GM19043 (cell line): ENCODE measurements around the gene HSPBP1.
"Not testable (repeated sequence)": the region's sequence is repeated elsewhere in the genome, so short reads cannot be mapped to it uniquely, and the experiment has no call there.

Experiments
- ATAC-seq: cut with Tn5 transposase; IDR thresholded peaks from one replicate; pipeline ENCODE4 v1.9.1; 2021; ENCODE audit warnings: low read depth; ENCODE audit not compliant: unreplicated experiment

The HSPBP1 gene

DNA sequence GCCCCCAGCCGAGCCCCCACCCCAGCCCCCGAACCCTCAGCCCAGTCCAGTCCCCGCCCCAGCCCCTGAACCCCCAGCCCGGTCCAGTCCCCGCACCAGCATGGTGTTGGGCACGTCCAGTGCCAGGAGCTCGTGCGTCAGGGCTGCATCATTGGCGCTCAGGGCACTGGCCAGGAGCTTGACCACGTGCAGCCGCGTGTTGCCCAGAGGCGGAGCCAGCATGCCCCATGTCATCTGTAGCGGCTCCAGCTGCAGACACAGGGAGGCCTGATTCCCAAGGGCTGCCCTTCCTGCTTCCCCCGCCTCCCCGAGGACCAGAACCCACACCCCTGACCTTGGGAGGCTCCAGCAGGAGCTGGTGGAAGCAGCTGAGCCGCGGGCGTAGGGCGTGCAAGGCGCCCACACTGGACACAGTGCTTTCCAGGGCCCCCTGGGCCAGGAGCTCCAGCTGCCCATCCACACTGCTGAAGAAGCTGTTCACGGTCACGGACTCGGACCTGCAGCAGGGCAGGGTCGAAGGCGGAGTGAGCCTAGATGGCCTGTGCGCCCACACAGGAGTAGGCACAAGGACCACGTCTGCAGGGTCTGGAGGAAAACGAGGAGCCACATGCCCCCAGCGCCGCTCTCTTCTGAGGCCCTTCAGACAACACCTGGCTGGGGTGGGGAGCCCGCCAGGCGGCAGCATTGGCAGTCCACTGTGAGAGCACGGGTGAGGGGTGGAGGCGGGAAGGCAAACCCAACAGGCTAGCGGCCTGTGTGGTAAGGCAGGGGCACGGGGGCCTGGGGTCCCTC is 38.6 kb downstream of the HSPBP1 start:
- ATAC-seq = no peak

GRCh38 chr19:55240713-55241020 is 39.2 kb downstream of the HSPBP1 start:
- ATAC-seq = no peak

DNA sequence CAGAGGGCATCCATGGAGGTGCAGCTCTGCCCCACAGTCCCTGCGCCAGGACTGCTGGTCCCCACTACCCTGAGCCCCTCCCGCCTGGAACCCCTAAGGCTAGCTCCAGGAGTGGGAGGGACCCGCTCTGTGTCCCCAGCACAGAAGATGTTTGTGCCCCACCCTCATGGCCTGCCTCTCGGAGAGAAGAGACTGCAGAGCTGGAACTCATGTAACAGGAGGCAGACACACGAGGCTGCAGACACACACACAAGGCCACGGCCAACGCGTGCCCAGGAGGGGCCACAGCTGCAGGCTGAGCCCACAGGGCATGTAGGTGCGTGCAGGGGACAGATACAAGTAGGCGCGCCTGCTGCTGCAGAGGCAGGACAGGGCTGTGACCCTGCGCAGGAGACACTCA is 40.9 kb downstream of the HSPBP1 start:
- no peak for ATAC-seq

- no peak for ATAC-seq
These were observed 41.9 kb downstream of the HSPBP1 start for GRCh38 chr19:55238030-55238429.

GRCh38 chr19:55232986-55233385 is 46.9 kb downstream of the HSPBP1 start:
- ATAC-seq = no peak

DNA sequence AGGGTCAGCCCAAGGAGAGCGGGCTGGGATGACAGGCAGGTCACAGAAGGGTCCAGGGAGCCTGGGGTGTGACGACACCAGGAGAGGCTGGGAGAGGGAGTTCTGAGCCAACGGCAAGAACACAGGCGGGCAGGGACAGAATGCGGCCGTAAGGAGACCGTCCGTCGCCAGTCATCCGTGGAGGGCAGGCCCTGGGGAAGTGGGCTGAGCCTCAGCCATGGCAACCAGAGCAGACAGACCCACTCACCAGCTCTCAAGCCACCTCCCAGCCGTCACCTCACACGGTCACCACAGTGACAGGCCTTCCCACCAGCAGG is 47.7 kb downstream of the HSPBP1 start:
- no peak for ATAC-seq

DNA sequence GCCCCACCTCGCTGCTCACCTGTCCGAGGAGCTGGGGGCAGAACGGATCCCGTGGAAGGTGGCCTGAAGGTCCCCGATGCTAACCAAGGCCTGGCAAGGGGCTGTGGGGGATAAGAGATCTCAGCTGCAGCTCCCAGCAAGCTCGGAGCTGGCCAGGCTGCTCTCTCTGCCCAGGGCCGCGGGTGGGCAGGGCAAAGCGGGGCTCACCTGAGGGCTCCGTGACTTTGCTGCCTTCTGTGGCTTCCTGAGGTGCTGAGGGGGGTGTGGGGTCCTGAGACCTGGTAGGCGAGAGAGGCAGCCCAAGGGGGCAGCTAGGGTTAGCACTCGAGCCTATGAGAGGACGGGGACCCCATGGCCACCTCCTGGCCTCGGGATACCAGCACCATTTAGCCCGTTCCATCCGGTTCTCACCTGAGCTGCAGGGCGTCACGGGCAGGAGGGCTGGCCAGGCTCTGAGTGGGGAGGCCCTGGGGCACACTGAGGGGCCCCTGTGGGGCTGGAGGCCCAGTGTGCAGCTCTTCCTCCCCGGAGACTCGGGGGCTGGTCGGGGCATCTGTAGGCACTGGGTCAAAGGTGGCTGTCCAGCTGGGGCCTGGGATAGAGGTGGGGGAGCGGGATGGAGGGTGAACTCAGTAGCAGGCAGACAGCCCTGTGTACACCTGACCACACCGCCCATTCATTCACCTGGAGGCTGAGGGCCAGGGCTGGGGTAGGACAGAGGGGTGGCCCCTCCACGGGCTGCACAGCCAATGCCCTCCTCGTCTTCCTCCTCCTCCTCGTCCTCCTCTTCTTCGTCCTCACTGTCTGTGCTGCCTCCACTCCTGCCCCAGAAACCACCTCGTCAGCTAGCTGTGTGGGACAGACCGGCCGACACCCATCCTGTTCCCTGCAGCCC is 48.3 kb downstream of the HSPBP1 start:
- ATAC-seq = no peak

DNA sequence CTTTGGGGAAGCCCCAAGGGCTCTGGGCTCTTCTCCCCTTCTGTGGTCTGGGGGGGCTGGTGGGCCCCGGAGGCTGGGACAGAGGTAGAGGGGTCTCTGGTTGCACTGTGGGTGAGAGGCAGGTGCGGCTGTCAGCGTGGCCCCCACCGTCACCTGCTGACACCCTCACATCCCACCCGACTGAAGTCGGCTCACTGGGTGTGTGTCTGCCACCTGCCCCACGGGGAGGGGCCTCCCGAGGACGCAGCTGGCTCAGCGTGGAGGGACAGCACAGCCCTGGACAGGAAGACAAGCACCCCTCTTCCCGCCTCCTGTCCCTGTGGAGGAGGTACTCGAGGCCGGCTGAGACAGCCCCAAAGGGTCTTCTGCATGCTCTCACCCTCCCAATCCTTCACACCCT is 49.1 kb downstream of the HSPBP1 start:
- ATAC-seq = no peak

- no peak for ATAC-seq
These were observed 49.6 kb downstream of the HSPBP1 start for GRCh38 chr19:55230329-55230728.

GRCh38 chr19:55229789-55230182 is 50.1 kb downstream of the HSPBP1 start:
- no peak for ATAC-seq

GRCh38 chr19:55229145-55229788 is 50.6 kb downstream of the HSPBP1 start:
- no peak for ATAC-seq

GRCh38 chr19:55228403-55229031 is 51.4 kb downstream of the HSPBP1 start, which contains the start of gene TMEM86B:
TMEM86B (minus strand) TSS chr19:55228763; CDS start chr19:55228741, 22 bp downstream.
- ATAC-seq = no peak

- ATAC-seq = no peak
These were observed 51.9 kb downstream of the HSPBP1 start for GRCh38 chr19:55228015-55228391.

DNA sequence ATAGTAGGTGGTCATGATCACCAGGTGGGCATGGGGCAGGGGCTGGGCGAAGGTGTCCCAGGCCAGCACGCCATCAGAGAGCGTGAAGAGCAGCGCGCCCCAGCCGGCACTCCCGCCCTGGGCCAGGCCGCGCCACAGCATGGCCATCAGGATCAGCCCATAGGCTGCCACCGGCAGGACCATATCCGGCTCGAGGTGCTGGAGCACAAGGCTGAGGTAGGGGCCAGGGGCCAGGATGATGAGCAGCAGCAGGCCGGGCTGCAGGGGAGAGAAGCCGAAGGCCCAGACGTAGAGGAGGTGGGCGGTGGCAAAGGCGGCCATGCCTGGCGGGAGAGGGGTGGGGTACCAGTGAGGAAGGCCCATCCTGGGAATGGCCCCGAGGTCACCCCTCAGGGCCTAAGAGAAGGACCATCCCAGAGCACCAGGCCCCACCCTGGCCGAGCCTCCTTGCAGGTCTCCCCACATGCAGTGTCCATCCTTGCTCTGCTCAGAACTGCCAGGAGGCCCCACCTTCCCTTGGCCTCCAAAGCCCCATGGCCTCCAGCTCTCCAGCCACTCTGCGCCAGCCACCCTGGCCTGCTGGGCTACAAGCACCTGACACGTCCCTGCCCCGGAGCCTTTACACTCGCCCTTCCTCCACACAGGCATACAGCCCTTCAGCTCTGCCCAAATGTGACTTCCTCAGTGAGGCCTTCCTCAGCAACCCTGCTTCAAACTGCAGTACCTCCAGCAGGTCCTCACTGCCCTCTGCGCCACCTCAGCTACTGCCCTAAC is 52.5 kb downstream of the HSPBP1 start:
- no peak for ATAC-seq

- ATAC-seq = no peak
These were observed 53.1 kb downstream of the HSPBP1 start for GRCh38 chr19:55226788-55227187.

DNA sequence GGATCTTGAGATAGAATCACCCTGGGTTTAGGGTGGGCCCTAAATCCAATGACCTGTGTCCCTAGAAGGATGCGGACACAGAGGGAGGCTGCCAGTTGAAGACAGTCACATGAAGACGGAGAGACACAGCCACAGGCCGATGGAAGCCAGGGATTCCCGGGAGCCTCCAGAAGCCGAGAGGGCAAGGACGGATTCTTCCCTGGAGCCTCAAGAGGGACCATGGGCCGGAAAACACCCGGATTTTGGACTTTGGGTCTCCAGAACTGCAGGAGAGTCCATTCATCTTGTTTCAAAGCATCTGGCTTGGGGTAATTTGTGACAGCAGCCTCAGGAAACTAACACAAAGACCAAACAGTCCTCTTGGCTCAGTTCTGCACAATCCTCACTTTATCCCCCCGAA is 53.6 kb downstream of the HSPBP1 start:
- no peak for ATAC-seq

- no peak for ATAC-seq
These were observed 54.4 kb downstream of the HSPBP1 start for GRCh38 chr19:55225415-55225958.

GRCh38 chr19:55224679-55225414 is 55.1 kb downstream of the HSPBP1 start:
- ATAC-seq = not testable (repeated sequence)

DNA sequence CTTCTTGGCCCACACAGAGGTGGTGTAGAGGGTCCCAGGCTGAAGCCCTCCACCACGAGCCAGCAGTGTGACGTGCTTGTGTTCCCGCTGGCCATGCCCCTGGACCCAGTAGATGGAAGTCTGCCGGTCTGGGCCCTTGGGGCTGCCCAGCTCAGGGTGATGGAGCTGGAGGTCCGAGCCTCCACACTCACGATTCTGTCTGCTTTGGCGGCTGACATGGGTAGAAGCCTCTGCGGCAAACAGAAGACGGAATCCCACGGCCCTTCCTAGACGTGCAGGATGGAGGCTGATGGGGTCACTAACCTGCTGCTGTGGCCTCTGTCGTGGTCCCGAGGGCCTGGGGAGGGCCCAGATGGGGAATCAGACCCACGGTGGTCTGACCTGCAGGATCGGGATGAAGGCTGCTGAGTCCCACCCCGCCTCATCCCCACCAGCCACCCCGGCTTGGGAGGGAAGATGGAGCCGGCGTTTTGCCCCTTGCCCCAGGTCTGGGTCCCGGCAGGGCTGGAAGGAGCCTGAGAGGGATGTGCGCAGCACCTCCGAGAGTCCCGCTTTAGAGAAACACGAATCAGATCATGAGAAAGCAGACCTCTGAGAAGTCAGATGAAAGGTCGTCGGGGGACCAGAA is 55.8 kb downstream of the HSPBP1 start:
- no peak for ATAC-seq
